Neural cell (in vitro differentiated cells): ENCODE results near the gene HSPA5.

Experiments
- EZH2 ChIP-seq: fragments of 200-600, 300-800 bp; shearing (Covaris generic), sonication (generic); IDR thresholded peaks from 2 replicates; pipeline ENCODE4 v1.6.1; 2014; ENCODE audit warnings: antibody characterized with exemption, low read length, borderline replicate concordance, mild to moderate bottlenecking; ENCODE audit not compliant: insufficient read depth, poor library complexity, severe bottlenecking
- POLR2AphosphoS5 ChIP-seq: IDR thresholded peaks from 2 replicates; pipeline ENCODE4 v1.6.1; 2012
- SMC3 ChIP-seq: fragments of 450-650 bp; conservative IDR thresholded peaks from 2 replicates; pipeline ENCODE4 v1.6.1; 2014; ENCODE audit warnings: antibody characterized with exemption, mild to moderate bottlenecking, moderate library complexity; ENCODE audit not compliant: poor library complexity
- TF ChIP-seq, protein P1 (sequence below): fragments of 450-650 bp; IDR thresholded peaks from 2 replicates; pipeline ENCODE4 v1.5.1; 2014; ENCODE audit warnings: antibody characterized with exemption, mild to moderate bottlenecking, moderate library complexity; ENCODE audit not compliant: poor library complexity, severe bottlenecking
- TF ChIP-seq, protein P2 (sequence below): IDR thresholded peaks from 2 replicates; pipeline ENCODE4 v1.6.1; 2012; ENCODE audit warnings: borderline replicate concordance

DNA sequence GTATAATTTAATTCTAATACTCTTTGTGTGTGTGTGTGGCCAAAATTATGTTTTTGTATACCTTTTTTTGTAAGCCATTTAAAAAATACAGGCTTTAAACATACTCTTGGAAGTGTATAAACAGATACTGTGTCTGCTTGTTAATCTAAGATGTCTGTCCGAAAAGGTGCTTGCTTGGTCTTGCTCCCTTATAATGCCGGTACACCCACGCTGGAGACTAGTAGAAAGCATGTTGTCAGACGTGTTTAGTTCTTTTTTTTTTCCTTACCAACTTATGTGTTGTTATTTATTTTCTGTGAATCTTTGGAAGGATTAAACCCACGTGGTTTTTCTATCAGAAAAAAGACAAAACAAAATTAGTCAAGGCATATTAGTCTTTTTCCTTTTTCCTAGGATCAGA, 29.9 kb upstream of the HSPA5 start:
- TF ChIP-seq, protein P1, sequence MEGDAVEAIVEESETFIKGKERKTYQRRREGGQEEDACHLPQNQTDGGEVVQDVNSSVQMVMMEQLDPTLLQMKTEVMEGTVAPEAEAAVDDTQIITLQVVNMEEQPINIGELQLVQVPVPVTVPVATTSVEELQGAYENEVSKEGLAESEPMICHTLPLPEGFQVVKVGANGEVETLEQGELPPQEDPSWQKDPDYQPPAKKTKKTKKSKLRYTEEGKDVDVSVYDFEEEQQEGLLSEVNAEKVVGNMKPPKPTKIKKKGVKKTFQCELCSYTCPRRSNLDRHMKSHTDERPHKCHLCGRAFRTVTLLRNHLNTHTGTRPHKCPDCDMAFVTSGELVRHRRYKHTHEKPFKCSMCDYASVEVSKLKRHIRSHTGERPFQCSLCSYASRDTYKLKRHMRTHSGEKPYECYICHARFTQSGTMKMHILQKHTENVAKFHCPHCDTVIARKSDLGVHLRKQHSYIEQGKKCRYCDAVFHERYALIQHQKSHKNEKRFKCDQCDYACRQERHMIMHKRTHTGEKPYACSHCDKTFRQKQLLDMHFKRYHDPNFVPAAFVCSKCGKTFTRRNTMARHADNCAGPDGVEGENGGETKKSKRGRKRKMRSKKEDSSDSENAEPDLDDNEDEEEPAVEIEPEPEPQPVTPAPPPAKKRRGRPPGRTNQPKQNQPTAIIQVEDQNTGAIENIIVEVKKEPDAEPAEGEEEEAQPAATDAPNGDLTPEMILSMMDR: no peak
- TF ChIP-seq POLR2AphosphoS5: no peak
- no peak for TF ChIP-seq SMC3
- no peak for TF ChIP-seq EZH2
- TF ChIP-seq, protein P2, sequence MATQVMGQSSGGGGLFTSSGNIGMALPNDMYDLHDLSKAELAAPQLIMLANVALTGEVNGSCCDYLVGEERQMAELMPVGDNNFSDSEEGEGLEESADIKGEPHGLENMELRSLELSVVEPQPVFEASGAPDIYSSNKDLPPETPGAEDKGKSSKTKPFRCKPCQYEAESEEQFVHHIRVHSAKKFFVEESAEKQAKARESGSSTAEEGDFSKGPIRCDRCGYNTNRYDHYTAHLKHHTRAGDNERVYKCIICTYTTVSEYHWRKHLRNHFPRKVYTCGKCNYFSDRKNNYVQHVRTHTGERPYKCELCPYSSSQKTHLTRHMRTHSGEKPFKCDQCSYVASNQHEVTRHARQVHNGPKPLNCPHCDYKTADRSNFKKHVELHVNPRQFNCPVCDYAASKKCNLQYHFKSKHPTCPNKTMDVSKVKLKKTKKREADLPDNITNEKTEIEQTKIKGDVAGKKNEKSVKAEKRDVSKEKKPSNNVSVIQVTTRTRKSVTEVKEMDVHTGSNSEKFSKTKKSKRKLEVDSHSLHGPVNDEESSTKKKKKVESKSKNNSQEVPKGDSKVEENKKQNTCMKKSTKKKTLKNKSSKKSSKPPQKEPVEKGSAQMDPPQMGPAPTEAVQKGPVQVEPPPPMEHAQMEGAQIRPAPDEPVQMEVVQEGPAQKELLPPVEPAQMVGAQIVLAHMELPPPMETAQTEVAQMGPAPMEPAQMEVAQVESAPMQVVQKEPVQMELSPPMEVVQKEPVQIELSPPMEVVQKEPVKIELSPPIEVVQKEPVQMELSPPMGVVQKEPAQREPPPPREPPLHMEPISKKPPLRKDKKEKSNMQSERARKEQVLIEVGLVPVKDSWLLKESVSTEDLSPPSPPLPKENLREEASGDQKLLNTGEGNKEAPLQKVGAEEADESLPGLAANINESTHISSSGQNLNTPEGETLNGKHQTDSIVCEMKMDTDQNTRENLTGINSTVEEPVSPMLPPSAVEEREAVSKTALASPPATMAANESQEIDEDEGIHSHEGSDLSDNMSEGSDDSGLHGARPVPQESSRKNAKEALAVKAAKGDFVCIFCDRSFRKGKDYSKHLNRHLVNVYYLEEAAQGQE: no peak
